SK-N-SH (cell line): ENCODE data around the gene TAF1D. TPM values are rescaled to one million over a fixed set of nuclear protein-coding genes. Genes with fewer than 3 reads are reported as not detected.
"Not testable (repeated sequence)": the region's sequence is repeated elsewhere in the genome, so short reads cannot be mapped to it uniquely, and the experiment has no call there.

Experiments used
- CTCF ChIA-PET: fragments of 300-600, 350-600 bp; formaldehyde crosslinking; extraction: SDS; loops from one replicate; lab custom pipeline; 2021; lab: Yijun Ruan, JAX
- POLR2A ChIA-PET: fragments of 350-600 bp; sonication (Branson Sonifier 250); formaldehyde crosslinking; extraction: SDS; loops from one replicate; lab custom pipeline; 2020; ENCODE audit warnings: antibody characterized with exemption, inconsistent platforms; lab: Yijun Ruan, JAX
- DNase-seq: peaks from one replicate; pipeline ENCODE4 v3.0.0; 2012
- H2AFZ ChIP-seq: fragments of 200-600 bp; sonication (generic); 2 replicates; pipeline ENCODE4 v1.8.1; 2016; ENCODE audit warnings: antibody characterized with exemption, mild to moderate bottlenecking, low read depth
- H3F3A ChIP-seq: fragments of 200-600 bp; sonication (generic); replicated peaks from 2 replicates; pipeline ENCODE3; 2016; ENCODE audit warnings: antibody characterized with exemption, mild to moderate bottlenecking; ENCODE audit not compliant: insufficient read depth
- H3K27ac ChIP-seq, 2 experiments: fragments of 200-500 bp in 1 of 2; fragments of 200-600 bp in 1 of 2; sonication (Bioruptor generic) in 1 of 2; sonication (generic), shearing (Covaris generic) in 1 of 2; 2 replicates each; pipeline versions ENCODE4 v1.5.1 to v1.6.1; 2014 to 2016; ENCODE audit warnings: low read depth in 2 of 2, inconsistent platforms in 1 of 2, low read length in 1 of 2, mild to moderate bottlenecking in 1 of 2, mixed read lengths in 1 of 2
- H3K27me3 ChIP-seq: fragments of 200-600 bp; sonication (generic), shearing (Covaris generic); 2 replicates; pipeline ENCODE4 v1.6.1; 2016; ENCODE audit warnings: mixed run types; ENCODE audit not compliant: insufficient read depth
- H3K36me3 ChIP-seq, 2 experiments: fragments of 200-500 bp in 1 of 2; fragments of 200-600 bp in 1 of 2; sonication (Bioruptor generic) in 1 of 2; sonication (generic) in 1 of 2; replicated peaks in 1 of 2; 2 replicates each; pipeline versions ENCODE3 to v1.5.1; 2014 to 2016; ENCODE audit warnings: low read length in 1 of 2, mild to moderate bottlenecking in 1 of 2; ENCODE audit not compliant: insufficient read depth in 2 of 2, control insufficient read depth in 1 of 2
- H3K4me1 ChIP-seq, 2 experiments: fragments of 200-500 bp in 1 of 2; fragments of 200-600 bp in 1 of 2; sonication (Bioruptor generic) in 1 of 2; sonication (generic), shearing (Covaris generic) in 1 of 2; 2 replicates each; pipeline versions ENCODE4 v1.5.1 to v1.6.1; 2014 to 2016; ENCODE audit warnings: low read depth in 1 of 2, low read length in 1 of 2, mixed run types in 1 of 2; ENCODE audit not compliant: insufficient read depth in 2 of 2, control insufficient read depth in 1 of 2
- H3K4me2 ChIP-seq: fragments of 200-600 bp; sonication (generic), shearing (Covaris generic); 2 replicates; pipeline ENCODE4 v1.6.1; 2017; ENCODE audit warnings: mixed run types
- H3K4me3 ChIP-seq, 2 experiments: fragments of 200-500 bp in 1 of 2; fragments of 200-600 bp in 1 of 2; sonication (Bioruptor generic) in 1 of 2; sonication (generic), shearing (Covaris generic) in 1 of 2; 2 replicates each; pipeline versions ENCODE4 v1.5.1 to v1.8.1; 2014 to 2016; ENCODE audit warnings: low read depth in 2 of 2, inconsistent platforms in 1 of 2, low read length in 1 of 2, mild to moderate bottlenecking in 1 of 2, mixed read lengths in 1 of 2, moderate library complexity in 1 of 2
- H3K79me2 ChIP-seq: fragments of 200-600 bp; sonication (generic); 2 replicates; pipeline ENCODE4 v1.8.1; 2017; ENCODE audit warnings: mild to moderate bottlenecking; ENCODE audit not compliant: insufficient read depth
- H3K9ac ChIP-seq: fragments of 200-600 bp; sonication (generic); 2 replicates; pipeline ENCODE4 v1.6.1; 2017; ENCODE audit warnings: mixed run types
- H3K9me2 ChIP-seq: fragments of 200-600 bp; sonication (generic); 2 replicates; pipeline ENCODE4 v1.6.1; 2017; ENCODE audit warnings: mixed run types
- H3K9me3 ChIP-seq: fragments of 200-600 bp; sonication (generic); 2 replicates; pipeline ENCODE4 v1.6.1; 2017; ENCODE audit warnings: mixed run types, mild to moderate bottlenecking, moderate library complexity
- H4K20me1 ChIP-seq: fragments of 200-600 bp; sonication (generic); 2 replicates; pipeline ENCODE4 v1.6.1; 2017; ENCODE audit warnings: mild to moderate bottlenecking, mixed run types; ENCODE audit not compliant: insufficient read depth
- CTCF ChIP-seq: fragments of 200-600 bp; sonication (generic); IDR thresholded peaks from 2 replicates; pipeline ENCODE4 v1.6.1; 2017; ENCODE audit warnings: antibody characterized with exemption, mild to moderate bottlenecking, moderate library complexity
- FOXM1 ChIP-seq: IDR thresholded peaks from 2 replicates; pipeline ENCODE4 v1.4.0; 2012; ENCODE audit warnings: low read depth, mild to moderate bottlenecking
- JUND ChIP-seq: IDR thresholded peaks from 2 replicates; pipeline ENCODE4 v1.4.0; 2012
- MXI1 ChIP-seq: IDR thresholded peaks from 2 replicates; pipeline ENCODE4 v1.6.1; 2012; ENCODE audit warnings: mild to moderate bottlenecking, low read depth, low read length, improper control_type of control experiment
- RFX5 ChIP-seq: IDR thresholded peaks from 2 replicates; pipeline ENCODE4 v1.6.1; 2012; ENCODE audit warnings: mild to moderate bottlenecking, improper control_type of control experiment, low read length
- TCF12 ChIP-seq: IDR thresholded peaks from 2 replicates; pipeline ENCODE4 v1.4.0; 2012
- TEAD4 ChIP-seq: IDR thresholded peaks from 2 replicates; pipeline ENCODE4 v1.4.0; 2012; ENCODE audit warnings: mild to moderate bottlenecking, borderline replicate concordance; ENCODE audit not compliant: insufficient read depth
- ZBTB33 ChIP-seq: IDR thresholded peaks from 2 replicates; pipeline ENCODE4 v1.4.0; 2012; ENCODE audit warnings: low read depth, borderline replicate concordance
- WGBS: methylation state at CpG from one replicate; pipeline ENCODE4 v1.1.6; 2017; ENCODE audit warnings: low lambda C conversion rate; 5-methylcytosine and 5-hydroxymethylcytosine counted together
- polyA plus RNA-seq, 3 experiments: library from polyadenylated mRNA; depleted of rRNA; stranded (reverse); fragments of >200 nt; gene quantifications; 2 replicates each; pipeline ENCODE4 v1.2.3, GENCODE V29; 2012
- TF ChIP-seq, protein P1 (sequence below): IDR thresholded peaks from 2 replicates; pipeline ENCODE4 v1.4.0; 2012; ENCODE audit warnings: low read depth, borderline replicate concordance

TAF1D gene
- polyA plus RNA-seq, 1 of the 3 experiments (the other 2 are of a cell fraction): 56.7 TPM

- no peak for TF ChIP-seq JUND
- TF ChIP-seq, protein P1, sequence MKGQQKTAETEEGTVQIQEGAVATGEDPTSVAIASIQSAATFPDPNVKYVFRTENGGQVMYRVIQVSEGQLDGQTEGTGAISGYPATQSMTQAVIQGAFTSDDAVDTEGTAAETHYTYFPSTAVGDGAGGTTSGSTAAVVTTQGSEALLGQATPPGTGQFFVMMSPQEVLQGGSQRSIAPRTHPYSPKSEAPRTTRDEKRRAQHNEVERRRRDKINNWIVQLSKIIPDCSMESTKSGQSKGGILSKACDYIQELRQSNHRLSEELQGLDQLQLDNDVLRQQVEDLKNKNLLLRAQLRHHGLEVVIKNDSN: no peak
- TF ChIP-seq ZBTB33: no peak
- no peak for TF ChIP-seq TCF12
- no peak for TF ChIP-seq RFX5
- TF ChIP-seq MXI1: no peak
- TF ChIP-seq TEAD4: no peak
- TF ChIP-seq FOXM1: no peak
- TF ChIP-seq, all 33 proteins: peak for 0
These were observed 42.1 kb upstream of the TAF1D start (continued) for GRCh38 chr11:93783362-93783761.

DNA sequence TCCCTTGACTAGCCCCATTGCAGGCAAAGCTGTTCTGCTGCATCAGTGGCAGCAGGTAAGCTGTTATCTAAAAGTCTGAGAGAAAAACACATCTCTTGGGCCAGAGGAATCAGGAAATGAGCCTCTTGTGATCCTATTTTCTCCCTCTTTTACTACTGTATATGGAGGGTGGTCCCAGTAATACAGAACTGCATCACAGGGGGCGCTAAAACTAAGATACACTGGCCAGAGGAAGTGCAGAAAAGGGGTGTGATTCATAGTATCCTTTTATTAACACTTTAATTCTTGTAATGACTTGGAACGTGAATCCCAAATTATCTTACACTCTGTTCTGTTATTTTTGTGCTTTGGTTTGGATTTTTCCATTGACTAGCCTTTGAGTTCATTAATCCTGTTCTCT, 34.0 kb upstream of the TAF1D start:
- no peak for TF ChIP-seq JUND
- peak; percentile 44 for TF ChIP-seq CTCF
- TF ChIP-seq, protein P1: no peak
- H3K4me3 ChIP-seq: no peak overlapping the region; a peak in 1 of 4 replicates
- H3K27ac ChIP-seq: no peak overlapping the region
- H2AFZ ChIP-seq: no peak overlapping the region
- no peaks in the 10 kb centered on the region for H4K20me1 ChIP-seq
- CTCF ChIA-PET: interaction anchor here (0.8 kb wide), 1 partner anchor 20 kb away, joined by 3 read pairs; no protein-coding TSS in a partner anchor
- no peaks in the 10 kb centered on the region for H3K9me3 ChIP-seq
- H3K4me2 ChIP-seq: no peak overlapping the region
- no peaks in the 10 kb centered on the region for H3K27me3 ChIP-seq
- no peak overlapping the region for H3K9ac ChIP-seq
- no peaks in the 10 kb centered on the region for H3K9me2 ChIP-seq
- no peaks in the 10 kb centered on the region for H3K4me1 ChIP-seq
- H3K79me2 ChIP-seq: no peaks in the 10 kb centered on the region
- no peaks in the 10 kb centered on the region for H3K36me3 ChIP-seq
- peak; percentile 43 for DNase-seq
- H3F3A ChIP-seq: no peaks in the 10 kb centered on the region
- WGBS: 58% methylated on average over 2 of the region's 2 CpGs
- POLR2A ChIA-PET: interaction anchor here (1.0 kb wide), 1 partner anchor 9 kb away, joined by 4 read pairs; the partner anchor contains the start of gene MED17

DNA sequence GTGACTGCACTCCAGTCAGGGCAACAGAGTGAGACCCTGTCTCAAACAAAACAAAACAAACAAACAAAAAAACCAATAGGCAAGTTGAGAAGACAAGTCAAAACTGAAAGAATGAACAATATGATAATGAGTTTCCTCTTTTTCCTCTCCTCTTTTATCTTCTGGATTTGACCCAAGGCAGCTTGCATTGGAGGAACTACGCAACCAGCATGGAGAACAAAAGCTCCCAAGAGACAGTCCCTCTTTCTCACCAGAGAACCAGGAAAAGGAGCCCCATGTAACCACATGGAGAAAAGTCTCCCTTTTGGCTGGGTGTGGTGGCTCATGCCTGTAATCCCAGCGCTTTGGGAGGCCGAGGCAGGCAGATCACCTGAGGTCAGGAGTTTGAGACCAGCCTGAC, 33.3 kb upstream of the TAF1D start:
- H3K36me3 ChIP-seq, H3F3A ChIP-seq, H3K4me1 ChIP-seq, H3K9me2 ChIP-seq, POLR2A ChIA-PET, H2AFZ ChIP-seq, H3K9me3 ChIP-seq, H3K4me3 ChIP-seq, DNase-seq, H4K20me1 ChIP-seq, H3K9ac ChIP-seq, H3K4me2 ChIP-seq, H3K27ac ChIP-seq, H3K79me2 ChIP-seq, H3K27me3 ChIP-seq: not testable (repeated sequence)
- WGBS: 97% methylated on average over 3 of the region's 3 CpGs
- CTCF ChIA-PET: interaction anchor here (0.8 kb wide), 1 partner anchor 21 kb away, joined by 3 read pairs; no protein-coding TSS in a partner anchor
